Omental fat pad (tissue), 4 donors: ENCODE results near the gene BAIAP2. TPM values are rescaled to one million over a fixed set of nuclear protein-coding genes. Genes with fewer than 3 reads are reported as not detected.
A peak's percentile ranks its signal among the peaks of the same experiment; 100 is the strongest.

Experiments
- ATAC-seq: fragments of 150-250 bp; one replicate; pipeline ENCODE4 v1.9.1; 2016; ENCODE audit warnings: mild to moderate bottlenecking, moderate library complexity; ENCODE audit not compliant: low FRiP score
- DNase-seq: peaks from one replicate; pipeline ENCODE4 v3.0.0-alpha.2; 2019; ENCODE audit warnings: low spot score
- CTCF ChIP-seq, 3 donors: fragments of 450-650 bp; IDR thresholded peaks; one replicate each; pipeline ENCODE4 v1.5.1; 2016 to 2017; ENCODE audit warnings: antibody characterized with exemption in 3 of 3, mild to moderate bottlenecking in 3 of 3, moderate library complexity in 2 of 3
- total RNA-seq, 4 donors: library from RNA; depleted of rRNA; stranded (reverse); fragments of >200 nt; gene quantifications; one replicate each; pipeline ENCODE4 v1.1.0, GENCODE V29; 2016

BAIAP2 gene
- total RNA-seq, 4 donors from 2014 or later: 15.9 to 50.2 (median 36.4) TPM

- ATAC-seq: peak; percentile 2
- DNase-seq: peak; percentile 60
- TF ChIP-seq CTCF (IDR thresholded peaks at IDR 0.05): no peak
Measured at GRCh38 chr17:81044764-81045589, 10.0 kb downstream of the BAIAP2 start.

- DNase-seq (no peak), ATAC-seq (no peak)
- no peak for TF ChIP-seq CTCF (IDR thresholded peaks at IDR 0.05)
Measured at GRCh38 chr17:81045590-81046095, 10.7 kb downstream of the BAIAP2 start.

- no peak for TF ChIP-seq CTCF (IDR thresholded peaks at IDR 0.05)
- ATAC-seq (no peak), DNase-seq (no peak)
Measured at GRCh38 chr17:81046132-81046769, 11.3 kb downstream of the BAIAP2 start.

- ATAC-seq (no peak), DNase-seq (no peak)
- TF ChIP-seq CTCF (IDR thresholded peaks at IDR 0.05): no peak
Measured at GRCh38 chr17:81046770-81047359, 11.9 kb downstream of the BAIAP2 start.

DNA sequence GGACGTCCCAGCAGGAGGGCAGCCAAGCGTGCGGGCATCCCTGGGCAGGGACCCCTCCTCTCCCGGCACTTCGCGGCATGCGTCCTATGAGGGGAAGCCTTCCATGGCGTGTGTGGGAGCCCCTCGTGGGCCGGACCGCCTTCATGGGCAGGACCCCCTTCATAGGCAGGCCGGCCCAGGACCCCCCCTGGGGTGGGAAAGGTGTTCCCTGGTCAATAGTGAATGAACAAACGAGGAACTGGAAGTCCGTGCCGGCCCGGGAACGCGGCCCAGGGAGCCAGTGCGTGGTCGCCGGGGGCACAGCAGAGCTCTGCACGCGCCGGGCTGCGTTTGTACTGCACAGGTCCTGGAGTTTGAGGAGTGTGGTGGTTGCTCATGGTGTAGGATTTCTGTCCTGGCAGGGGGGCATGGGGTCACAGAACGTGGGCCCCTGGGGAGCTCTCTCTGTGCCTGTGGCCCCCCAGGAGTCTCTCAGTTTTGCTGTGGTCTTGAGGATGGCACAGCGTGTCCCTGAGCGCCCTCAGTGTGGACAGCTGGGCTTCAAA, 13.9 kb downstream of the BAIAP2 start:
- ATAC-seq (no peak), DNase-seq (no peak)
- no peak for TF ChIP-seq CTCF (IDR thresholded peaks at IDR 0.05)

GRCh38 chr17:81049372-81049911, 14.5 kb downstream of the BAIAP2 start:
- no peak for ATAC-seq
- no peak for DNase-seq
- TF ChIP-seq CTCF (IDR thresholded peaks at IDR 0.05): no peak
